Right atrium auricular region (tissue), 2 donors: ENCODE data around the gene MRGPRE. TPM values are rescaled to one million over a fixed set of nuclear protein-coding genes. Genes with fewer than 3 reads are reported as not detected.

Source experiments
- DNase-seq: peaks from one replicate; pipeline ENCODE4 v3.0.0-alpha.2; 2019; ENCODE audit warnings: low spot score
- H3K27ac ChIP-seq, 2 donors: fragments of 200-600 bp; sonication (generic); 1 replicate in 1 of 2; 2 replicates in 1 of 2; pipeline ENCODE4 v1.5.1; 2016 to 2019
- H3K27me3 ChIP-seq, 2 donors: fragments of 200-600 bp; sonication (generic); one replicate each; pipeline versions ENCODE4 v1.5.1 to v1.6.0; 2017 to 2019
- H3K36me3 ChIP-seq: fragments of 200-600 bp; sonication (generic); one replicate; pipeline ENCODE4 v1.5.1; 2016
- H3K4me1 ChIP-seq, 2 donors: fragments of 200-600 bp; sonication (generic); one replicate each; pipeline versions ENCODE4 v1.5.1 to v1.6.0; 2017 to 2019
- H3K4me3 ChIP-seq, 2 donors: fragments of 200-600 bp; sonication (generic); 1 replicate in 1 of 2; 2 replicates in 1 of 2; pipeline ENCODE4 v1.5.1; 2017 to 2019; ENCODE audit warnings: mild to moderate bottlenecking in 1 of 2, moderate library complexity in 1 of 2
- H3K9me3 ChIP-seq, 2 donors: fragments of 200-600 bp; sonication (generic); one replicate each; pipeline ENCODE4 v1.5.1; 2019
- total RNA-seq, 2 donors: library from RNA; depleted of rRNA; stranded (reverse); fragments of >200 nt; gene quantifications; one replicate each; pipeline ENCODE4 v1.1.0, GENCODE V29; 2016
- TF ChIP-seq, protein P1 (sequence below), 2 donors: fragments of 200-600 bp; sonication (generic); IDR thresholded peaks; one replicate each; pipeline ENCODE4 v1.5.1; 2019; ENCODE audit warnings: antibody characterized with exemption in 2 of 2

The MRGPRE gene
- total RNA-seq, 2 donors from 2014 or later, result not detected

GRCh38 chr11:3225826-3226750, 6.1 kb downstream of the MRGPRE start:
- H3K4me1 ChIP-seq, result no peaks in the 10 kb centered on the region
- DNase-seq, result peak; percentile 56
- no peaks in the 10 kb centered on the region for H3K36me3 ChIP-seq
- no peak overlapping the region for H3K27ac ChIP-seq
- no peaks in the 10 kb centered on the region for H3K27me3 ChIP-seq
- no peak overlapping the region for H3K4me3 ChIP-seq
- no peaks in the 10 kb centered on the region for H3K9me3 ChIP-seq
- TF ChIP-seq, protein P1, sequence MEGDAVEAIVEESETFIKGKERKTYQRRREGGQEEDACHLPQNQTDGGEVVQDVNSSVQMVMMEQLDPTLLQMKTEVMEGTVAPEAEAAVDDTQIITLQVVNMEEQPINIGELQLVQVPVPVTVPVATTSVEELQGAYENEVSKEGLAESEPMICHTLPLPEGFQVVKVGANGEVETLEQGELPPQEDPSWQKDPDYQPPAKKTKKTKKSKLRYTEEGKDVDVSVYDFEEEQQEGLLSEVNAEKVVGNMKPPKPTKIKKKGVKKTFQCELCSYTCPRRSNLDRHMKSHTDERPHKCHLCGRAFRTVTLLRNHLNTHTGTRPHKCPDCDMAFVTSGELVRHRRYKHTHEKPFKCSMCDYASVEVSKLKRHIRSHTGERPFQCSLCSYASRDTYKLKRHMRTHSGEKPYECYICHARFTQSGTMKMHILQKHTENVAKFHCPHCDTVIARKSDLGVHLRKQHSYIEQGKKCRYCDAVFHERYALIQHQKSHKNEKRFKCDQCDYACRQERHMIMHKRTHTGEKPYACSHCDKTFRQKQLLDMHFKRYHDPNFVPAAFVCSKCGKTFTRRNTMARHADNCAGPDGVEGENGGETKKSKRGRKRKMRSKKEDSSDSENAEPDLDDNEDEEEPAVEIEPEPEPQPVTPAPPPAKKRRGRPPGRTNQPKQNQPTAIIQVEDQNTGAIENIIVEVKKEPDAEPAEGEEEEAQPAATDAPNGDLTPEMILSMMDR (IDR thresholded peaks at IDR 0.05), result no peak

DNA sequence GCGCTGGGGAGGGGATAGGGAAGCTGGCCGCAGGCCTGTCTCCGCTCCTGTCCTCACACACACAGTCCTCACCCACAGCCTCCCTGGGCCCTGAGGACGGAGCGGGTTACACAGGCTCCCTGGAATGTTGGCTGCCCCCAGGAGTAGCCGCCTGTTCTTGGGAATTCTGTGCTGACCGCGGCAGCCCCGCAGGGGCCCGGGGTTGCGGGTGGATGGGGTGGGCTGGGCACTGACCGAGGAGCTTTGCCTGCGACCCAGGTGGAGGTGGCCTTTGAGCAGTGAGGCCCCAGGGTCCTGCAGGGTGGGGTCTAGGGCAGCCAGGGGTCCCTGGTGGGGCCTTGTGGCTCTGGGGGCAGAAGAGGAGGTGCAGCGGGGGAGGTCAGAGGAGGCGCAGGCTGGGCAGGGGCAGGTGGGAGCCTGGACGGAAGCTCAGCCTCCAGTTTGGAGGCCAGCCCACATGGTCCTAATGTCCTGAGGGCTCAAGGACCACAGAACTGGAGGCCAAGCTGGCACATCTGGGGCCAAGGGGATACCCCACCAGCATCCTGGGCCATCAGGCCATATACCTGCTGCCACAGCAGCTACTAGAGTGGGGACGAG, 7.0 kb downstream of the MRGPRE start:
- H3K4me3 ChIP-seq, result no peak overlapping the region
- H3K27ac ChIP-seq, result no peak overlapping the region
- TF ChIP-seq, protein P1 (IDR thresholded peaks at IDR 0.05), result no peak
- DNase-seq, result peak; percentile 50
- no peaks in the 10 kb centered on the region for H3K36me3 ChIP-seq
- no peaks in the 10 kb centered on the region for H3K4me1 ChIP-seq
- no peaks in the 10 kb centered on the region for H3K9me3 ChIP-seq
- H3K27me3 ChIP-seq, result no peaks in the 10 kb centered on the region

DNA sequence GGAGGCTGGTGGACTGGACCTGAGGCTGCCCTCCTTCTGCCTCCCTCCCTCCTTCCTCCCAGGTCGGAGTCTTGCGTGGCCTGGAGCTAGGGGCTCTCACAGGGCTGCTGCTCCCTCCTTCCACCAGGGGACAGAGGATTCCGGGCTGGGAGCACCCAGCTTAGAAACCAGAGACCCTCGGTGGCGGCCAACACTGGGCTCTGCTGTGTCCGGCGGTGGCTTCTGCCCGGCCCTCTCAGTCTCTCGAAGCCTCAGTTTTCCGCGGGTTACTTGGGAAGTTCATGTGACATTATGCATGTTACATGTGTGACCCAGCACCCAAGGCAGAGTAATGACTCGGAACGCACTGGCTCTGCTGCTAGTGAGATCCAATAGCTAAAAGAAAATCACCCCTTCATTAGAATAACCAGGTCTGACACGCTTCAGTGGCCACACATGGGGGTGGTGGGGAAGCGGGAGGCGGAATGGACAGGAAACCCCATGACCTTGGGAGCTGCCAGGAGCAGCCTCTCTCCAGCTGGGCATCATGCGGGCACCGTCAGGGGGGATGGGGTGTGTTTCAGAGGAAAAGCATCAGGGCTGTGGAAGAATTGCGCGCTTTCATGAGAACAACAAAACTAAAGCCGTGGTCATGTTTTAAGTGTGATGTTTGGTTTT, 7.7 kb downstream of the MRGPRE start:
- no peaks in the 10 kb centered on the region for H3K27me3 ChIP-seq
- H3K4me3 ChIP-seq, result no peak overlapping the region
- no peaks in the 10 kb centered on the region for H3K36me3 ChIP-seq
- no peak overlapping the region for H3K27ac ChIP-seq
- TF ChIP-seq, protein P1 (IDR thresholded peaks at IDR 0.05), result no peak
- DNase-seq, result no peak
- H3K4me1 ChIP-seq, result no peaks in the 10 kb centered on the region
- H3K9me3 ChIP-seq, result no peaks in the 10 kb centered on the region

DNA sequence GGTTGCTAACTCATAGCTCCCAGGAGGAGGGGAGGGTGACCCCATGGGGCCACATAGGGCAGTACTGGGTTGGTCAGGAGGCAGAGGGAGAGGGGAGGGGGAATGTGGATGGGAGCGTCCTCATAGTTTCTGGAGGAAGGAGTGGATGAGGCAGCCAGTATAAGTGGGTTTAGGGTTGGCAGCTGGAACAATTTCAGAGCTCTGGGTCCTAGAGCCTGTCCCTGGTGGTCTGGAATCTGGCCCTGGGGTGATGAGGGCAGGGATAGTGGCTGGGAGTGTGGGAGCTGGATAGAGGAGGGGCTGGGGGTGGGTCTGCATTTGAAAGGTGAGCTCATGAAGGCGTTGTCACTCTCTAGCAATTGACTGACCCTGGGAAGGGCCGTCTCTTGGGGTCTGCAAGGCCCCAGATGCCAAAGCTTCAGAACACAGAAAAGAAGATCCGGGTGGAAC, 8.3 kb downstream of the MRGPRE start:
- Histone ChIP-seq H3K27me3 (no peaks in the 10 kb centered on the region), H3K9me3 (no peaks in the 10 kb centered on the region), H3K4me1 (no peaks in the 10 kb centered on the region), H3K4me3 (no peak overlapping the region), H3K36me3 (no peaks in the 10 kb centered on the region), H3K27ac (no peak overlapping the region)
- TF ChIP-seq, protein P1 (IDR thresholded peaks at IDR 0.05), result no peak
- DNase-seq, result no peak

GRCh38 chr11:3222941-3223915, 9.0 kb downstream of the MRGPRE start:
- Histone ChIP-seq H3K9me3 (no peaks in the 10 kb centered on the region), H3K27me3 (no peaks in the 10 kb centered on the region), H3K4me3 (no peak overlapping the region), H3K4me1 (no peaks in the 10 kb centered on the region), H3K36me3 (no peaks in the 10 kb centered on the region), H3K27ac (no peak overlapping the region)
- TF ChIP-seq, protein P1 (IDR thresholded peaks at IDR 0.05), result no peak
- no peak for DNase-seq
